Memory B cell (primary cell): ENCODE results near the gene NUDT6.
"Not testable (repeated sequence)": the region's sequence is repeated elsewhere in the genome, so short reads cannot be mapped to it uniquely, and the experiment has no call there.

Experiments used
- ATAC-seq: fragments of 150-1000 bp; cut with Tn5 transposase; 2 replicates; pipeline ENCODE4 v1.10.0; 2021; ENCODE audit warnings: low read depth, mild to moderate bottlenecking, moderate library complexity
- DNase-seq, 2 donors: peaks; one replicate each; pipeline ENCODE4 v3.0.0; 2022; ENCODE audit warnings: low spot score in 2 of 2
- H3K27ac Mint-ChIP-seq: one replicate; pipeline ENCODE4 v1.8.0; 2022; ENCODE audit warnings: mild to moderate bottlenecking, moderate library complexity, mixed read lengths
- H3K27me3 Mint-ChIP-seq: one replicate; pipeline ENCODE4 v1.8.0; 2022; ENCODE audit warnings: mixed read lengths
- H3K36me3 Mint-ChIP-seq: one replicate; pipeline ENCODE4 v1.8.0; 2022; ENCODE audit warnings: mild to moderate bottlenecking, mixed read lengths
- H3K4me1 Mint-ChIP-seq: one replicate; pipeline ENCODE4 v1.8.0; 2022; ENCODE audit warnings: mixed read lengths
- H3K4me3 Mint-ChIP-seq: one replicate; pipeline ENCODE4 v1.8.0; 2022; ENCODE audit warnings: mild to moderate bottlenecking, moderate library complexity, mixed read lengths
- H3K9me3 Mint-ChIP-seq: one replicate; pipeline ENCODE4 v1.8.0; 2022; ENCODE audit warnings: mixed read lengths

Gene NUDT6

DNA sequence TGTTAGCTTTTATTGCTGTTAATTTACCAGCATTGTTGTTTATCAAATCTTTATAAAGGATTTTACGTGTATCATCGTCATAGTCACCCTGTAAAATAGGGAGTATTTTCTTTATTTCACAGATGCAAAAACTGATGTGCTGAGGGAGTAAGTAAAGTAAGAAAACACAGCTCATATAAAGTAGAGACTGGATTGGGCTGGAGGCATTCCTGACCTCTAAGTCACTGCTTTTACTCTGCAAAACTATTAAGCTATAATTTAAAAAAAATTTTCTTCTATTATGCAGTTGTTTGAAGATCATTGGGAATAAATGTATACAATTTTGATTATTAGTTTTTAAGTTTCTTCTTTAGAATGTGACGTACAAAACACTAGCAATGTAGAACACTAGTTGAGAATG is 45.9 kb downstream of the NUDT6 start:
- no peak overlapping the region for H3K4me3 Mint-ChIP-seq
- H3K27ac Mint-ChIP-seq: no peak overlapping the region
- ATAC-seq (no peak), DNase-seq (no peak)
- peaks cover 3% of the 10 kb centered on the region for H3K36me3 Mint-ChIP-seq
- H3K9me3 Mint-ChIP-seq: peaks cover 11% of the 10 kb centered on the region
- H3K4me1 Mint-ChIP-seq: no peaks in the 10 kb centered on the region
- H3K27me3 Mint-ChIP-seq: peaks cover 17% of the 10 kb centered on the region

DNA sequence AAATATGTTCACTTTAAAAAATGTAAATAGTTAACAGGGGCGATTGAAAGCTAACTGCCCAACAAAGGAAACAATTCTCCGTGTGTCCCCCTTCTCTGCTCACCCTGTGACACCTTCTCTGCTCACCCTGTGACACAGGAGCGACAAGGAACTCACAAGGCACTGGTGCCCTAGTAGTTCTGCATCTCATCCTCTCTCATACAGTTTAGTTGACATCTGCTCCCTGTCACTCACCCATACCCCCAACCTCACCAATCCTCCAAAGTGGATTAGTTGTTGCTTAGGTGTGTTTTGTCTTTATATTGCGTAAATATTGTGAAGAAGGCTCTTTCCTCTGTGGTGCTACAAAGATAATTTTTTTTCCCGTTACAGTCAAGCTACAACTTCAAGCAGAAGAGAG is 46.4 kb downstream of the NUDT6 start:
- ATAC-seq (no peak), DNase-seq (no peak)
- H3K9me3 Mint-ChIP-seq: peaks cover 7% of the 10 kb centered on the region
- H3K27ac Mint-ChIP-seq: no peak overlapping the region
- peaks cover 17% of the 10 kb centered on the region for H3K27me3 Mint-ChIP-seq
- no peak overlapping the region for H3K4me3 Mint-ChIP-seq
- H3K4me1 Mint-ChIP-seq: no peaks in the 10 kb centered on the region
- H3K36me3 Mint-ChIP-seq: no peaks in the 10 kb centered on the region

DNA sequence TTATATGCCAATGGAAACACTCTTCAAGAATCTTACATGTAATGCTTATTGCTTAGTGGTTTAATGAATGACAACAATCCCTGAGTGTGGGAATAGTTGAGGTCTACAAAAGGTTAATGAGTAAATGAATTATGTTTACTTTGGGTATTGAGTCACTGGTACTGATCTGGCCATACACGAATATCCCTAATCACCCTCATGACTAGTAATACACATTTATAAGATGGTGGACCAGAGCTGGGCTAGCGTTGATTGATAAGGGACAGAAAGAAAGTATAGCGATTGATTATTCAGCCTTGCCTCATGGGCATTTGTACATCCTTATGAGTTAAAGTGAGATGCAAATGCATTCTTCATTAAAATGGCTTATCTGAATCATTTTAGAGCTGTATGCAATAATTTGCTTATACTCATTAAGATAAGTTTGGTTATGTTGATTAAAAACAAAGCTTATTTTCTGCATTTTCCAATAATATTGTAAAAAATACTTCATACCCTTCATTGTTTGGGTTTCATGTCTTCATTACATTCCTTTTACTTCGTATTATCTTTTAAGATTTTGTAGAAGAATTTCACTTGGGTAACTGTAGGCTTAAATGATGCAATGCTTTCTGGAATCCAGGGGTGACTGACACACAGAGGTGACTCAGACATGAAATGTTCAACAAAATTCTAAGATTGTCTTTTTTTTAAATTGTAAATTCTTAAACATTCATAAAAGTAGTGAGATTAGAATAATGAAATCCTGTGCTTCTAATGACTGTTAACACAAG is 48.4 kb downstream of the NUDT6 start:
- Mint-ChIP-seq H3K27me3 (peaks cover 12% of the 10 kb centered on the region), H3K4me3 (no peak overlapping the region), H3K9me3 (no peaks in the 10 kb centered on the region), H3K27ac (no peak overlapping the region), H3K4me1 (no peaks in the 10 kb centered on the region), H3K36me3 (no peaks in the 10 kb centered on the region)
- DNase-seq: no peak
- no peak for ATAC-seq

DNA sequence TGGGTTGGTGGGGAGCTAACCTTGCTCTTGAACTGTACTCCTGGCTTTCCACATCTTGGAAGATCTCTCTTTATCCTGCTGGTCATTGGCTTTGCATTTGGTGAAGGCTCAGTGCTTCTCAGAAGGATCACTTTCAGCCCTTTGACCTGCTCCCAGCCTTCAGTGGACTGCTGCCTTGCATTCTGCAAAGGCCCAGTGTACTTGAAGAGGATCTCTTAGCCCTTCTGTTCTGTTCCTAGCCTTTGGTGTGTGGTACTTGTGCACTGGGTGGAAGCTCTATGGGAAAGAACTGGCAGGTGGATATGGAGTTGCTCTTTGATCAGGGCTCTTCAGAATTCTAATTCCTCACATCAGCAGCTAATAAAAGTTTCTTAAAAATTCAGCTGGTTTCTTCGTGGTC is 49.3 kb downstream of the NUDT6 start:
- Mint-ChIP-seq H3K9me3 (peaks cover 2% of the 10 kb centered on the region), H3K36me3 (no peaks in the 10 kb centered on the region), H3K4me1 (no peaks in the 10 kb centered on the region), H3K27ac (no peak overlapping the region), H3K27me3 (peaks cover 12% of the 10 kb centered on the region), H3K4me3 (no peak overlapping the region)
- ATAC-seq: no peak
- no peak for DNase-seq

DNA sequence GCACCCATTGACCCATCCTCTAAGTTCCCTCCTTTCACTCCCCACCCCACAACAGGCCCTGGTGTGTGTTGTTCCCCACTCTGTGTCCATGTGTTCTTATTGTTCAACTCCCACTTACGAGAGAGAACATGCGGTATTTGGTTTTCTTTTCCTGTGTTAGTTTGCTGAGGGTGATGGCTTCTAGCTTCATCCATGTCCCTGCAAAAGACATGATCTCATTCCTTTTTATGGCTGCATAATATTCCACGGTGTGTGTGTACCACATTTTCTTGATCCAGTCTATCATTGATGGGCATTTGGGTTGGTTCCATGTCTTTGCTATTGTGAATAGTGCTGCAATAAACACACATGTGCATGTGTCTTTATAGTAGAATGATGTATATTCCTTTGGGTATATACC is 54.2 kb downstream of the NUDT6 start:
- not testable (repeated sequence) for H3K4me1 Mint-ChIP-seq, H3K9me3 Mint-ChIP-seq, H3K36me3 Mint-ChIP-seq, DNase-seq, H3K27ac Mint-ChIP-seq, H3K27me3 Mint-ChIP-seq, ATAC-seq, H3K4me3 Mint-ChIP-seq

DNA sequence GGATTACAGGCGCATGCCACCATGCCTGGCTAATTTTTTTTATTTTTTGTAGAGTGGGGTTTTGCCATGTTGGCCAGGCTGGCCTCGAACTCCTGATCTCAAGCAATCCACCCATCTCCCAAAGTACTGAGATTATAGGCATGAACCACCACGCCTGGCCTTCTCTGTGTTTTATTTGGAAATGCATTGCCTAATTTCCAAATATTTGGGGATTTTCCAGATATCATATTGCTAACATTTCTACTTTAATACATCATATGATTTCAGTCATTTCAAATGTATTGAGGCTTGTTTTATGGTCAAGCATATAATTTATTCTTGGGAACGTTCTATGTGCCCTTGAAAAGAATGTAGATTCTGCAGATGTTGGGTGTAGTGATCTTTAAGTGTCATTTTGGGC is 57.0 kb downstream of the NUDT6 start:
- no peak overlapping the region for H3K27ac Mint-ChIP-seq
- H3K27me3 Mint-ChIP-seq: peaks cover 7% of the 10 kb centered on the region
- no peaks in the 10 kb centered on the region for H3K36me3 Mint-ChIP-seq
- DNase-seq: no peak
- H3K4me1 Mint-ChIP-seq: no peaks in the 10 kb centered on the region
- ATAC-seq: no peak
- H3K4me3 Mint-ChIP-seq: no peak overlapping the region
- peaks cover 2% of the 10 kb centered on the region for H3K9me3 Mint-ChIP-seq

DNA sequence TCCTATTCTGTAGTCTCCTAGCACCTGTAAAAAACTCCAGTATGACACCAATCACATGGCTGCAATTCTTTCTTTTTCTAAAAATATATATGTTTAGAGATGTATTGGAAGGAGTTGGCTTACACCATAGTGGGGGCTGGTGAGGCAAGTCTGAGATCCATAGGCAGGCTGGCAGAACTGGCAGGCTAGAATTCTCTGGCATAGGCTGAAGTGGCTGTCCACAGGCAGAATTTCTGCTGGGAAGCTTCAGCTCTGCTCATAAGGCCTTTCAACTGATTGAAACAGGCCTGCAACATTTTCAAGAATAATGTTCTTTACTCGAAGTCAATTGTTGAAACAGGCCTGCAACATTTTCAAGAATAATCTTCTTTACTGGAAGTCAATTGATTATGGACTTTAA is 58.8 kb downstream of the NUDT6 start:
- H3K4me3 Mint-ChIP-seq: no peak overlapping the region
- no peak for ATAC-seq
- no peak for DNase-seq
- H3K27me3 Mint-ChIP-seq: peaks cover 6% of the 10 kb centered on the region
- H3K4me1 Mint-ChIP-seq: no peaks in the 10 kb centered on the region
- H3K9me3 Mint-ChIP-seq: peaks cover 2% of the 10 kb centered on the region
- H3K27ac Mint-ChIP-seq: no peak overlapping the region
- H3K36me3 Mint-ChIP-seq: no peaks in the 10 kb centered on the region

DNA sequence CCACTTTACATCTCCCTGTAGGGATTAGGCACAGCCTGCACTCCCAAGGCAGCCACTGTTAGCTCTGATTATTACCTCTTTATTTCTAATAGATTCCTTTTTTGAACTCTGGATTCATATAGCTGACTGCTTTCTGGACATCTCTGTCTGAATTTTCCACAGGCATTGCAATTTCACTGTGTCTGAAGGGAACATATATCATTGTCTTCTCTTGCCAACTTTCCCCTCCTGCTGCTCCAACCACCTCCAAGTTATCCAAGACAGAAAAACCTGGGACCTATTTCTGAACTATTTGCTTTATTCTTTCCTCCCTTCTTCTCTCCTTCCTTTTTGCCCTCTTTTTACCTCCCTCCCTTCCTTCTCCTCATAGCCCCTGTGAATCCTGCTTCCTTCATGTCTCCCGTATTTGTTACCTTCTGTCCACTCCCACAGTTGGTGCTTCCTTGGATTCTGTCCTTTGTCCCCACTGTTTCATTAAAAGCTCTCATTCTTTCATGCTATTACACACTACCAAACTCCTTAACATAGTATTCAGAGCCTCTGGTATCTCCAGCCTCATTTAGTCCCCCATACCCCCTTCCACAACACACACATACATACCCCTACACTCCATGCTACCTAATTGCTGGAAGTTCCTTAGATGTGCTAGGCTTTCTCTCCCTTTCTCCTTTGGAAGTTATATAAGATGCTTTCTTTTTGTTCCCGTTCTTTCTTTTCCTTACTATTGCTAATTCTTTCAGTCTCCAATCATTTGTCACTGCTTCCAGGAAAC is 61.0 kb downstream of the NUDT6 start:
- no peak overlapping the region for H3K4me3 Mint-ChIP-seq
- no peaks in the 10 kb centered on the region for H3K36me3 Mint-ChIP-seq
- H3K27ac Mint-ChIP-seq: no peak overlapping the region
- peaks cover 6% of the 10 kb centered on the region for H3K27me3 Mint-ChIP-seq
- H3K9me3 Mint-ChIP-seq: no peaks in the 10 kb centered on the region
- ATAC-seq (no peak), DNase-seq (no peak)
- no peaks in the 10 kb centered on the region for H3K4me1 Mint-ChIP-seq

DNA sequence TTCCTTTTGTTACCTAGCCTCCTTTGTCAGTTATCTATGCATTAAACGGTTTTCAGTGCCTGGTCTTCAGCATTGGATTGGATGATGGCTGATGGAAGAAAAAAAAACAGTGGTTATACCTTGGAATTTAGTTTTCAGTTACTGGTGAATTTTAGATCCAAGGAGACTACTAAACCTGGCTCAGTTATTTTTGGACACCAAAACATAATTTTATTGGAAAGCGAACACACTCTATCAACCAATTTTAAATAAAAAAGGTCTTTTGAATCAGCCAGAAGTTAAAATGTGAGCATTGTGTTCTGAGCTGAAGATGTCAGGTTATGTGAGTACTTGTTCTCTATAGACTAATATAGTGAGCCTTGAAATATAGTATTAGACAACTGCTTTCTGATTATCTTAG is 63.7 kb downstream of the NUDT6 start:
- no peaks in the 10 kb centered on the region for H3K36me3 Mint-ChIP-seq
- H3K9me3 Mint-ChIP-seq: no peaks in the 10 kb centered on the region
- no peak overlapping the region for H3K4me3 Mint-ChIP-seq
- no peak overlapping the region for H3K27ac Mint-ChIP-seq
- H3K27me3 Mint-ChIP-seq: peaks cover 6% of the 10 kb centered on the region
- ATAC-seq: no peak
- DNase-seq: no peak
- H3K4me1 Mint-ChIP-seq: no peaks in the 10 kb centered on the region

DNA sequence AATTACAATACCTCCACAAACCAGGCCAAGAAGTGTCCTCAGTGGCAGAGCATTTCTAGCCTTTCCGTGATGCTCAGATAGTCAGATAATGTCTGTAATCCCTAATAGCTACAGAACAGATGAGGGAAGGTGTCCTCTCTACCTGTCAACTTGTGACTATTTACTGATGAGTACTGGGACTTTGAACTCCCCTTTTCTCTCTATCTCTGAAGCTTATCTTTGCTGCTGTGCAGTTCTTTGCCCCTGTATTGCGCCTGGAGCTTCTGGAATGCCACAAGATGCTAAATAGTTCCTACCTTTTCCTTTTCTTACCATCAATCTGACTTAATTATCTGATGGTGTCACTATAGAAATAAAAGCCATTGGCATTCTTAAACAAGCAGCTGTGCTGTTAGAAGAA is 65.2 kb downstream of the NUDT6 start:
- Mint-ChIP-seq H3K4me1 (no peaks in the 10 kb centered on the region), H3K4me3 (no peak overlapping the region), H3K27me3 (peaks cover 7% of the 10 kb centered on the region), H3K36me3 (no peaks in the 10 kb centered on the region), H3K27ac (no peak overlapping the region), H3K9me3 (no peaks in the 10 kb centered on the region)
- ATAC-seq: no peak
- no peak for DNase-seq

DNA sequence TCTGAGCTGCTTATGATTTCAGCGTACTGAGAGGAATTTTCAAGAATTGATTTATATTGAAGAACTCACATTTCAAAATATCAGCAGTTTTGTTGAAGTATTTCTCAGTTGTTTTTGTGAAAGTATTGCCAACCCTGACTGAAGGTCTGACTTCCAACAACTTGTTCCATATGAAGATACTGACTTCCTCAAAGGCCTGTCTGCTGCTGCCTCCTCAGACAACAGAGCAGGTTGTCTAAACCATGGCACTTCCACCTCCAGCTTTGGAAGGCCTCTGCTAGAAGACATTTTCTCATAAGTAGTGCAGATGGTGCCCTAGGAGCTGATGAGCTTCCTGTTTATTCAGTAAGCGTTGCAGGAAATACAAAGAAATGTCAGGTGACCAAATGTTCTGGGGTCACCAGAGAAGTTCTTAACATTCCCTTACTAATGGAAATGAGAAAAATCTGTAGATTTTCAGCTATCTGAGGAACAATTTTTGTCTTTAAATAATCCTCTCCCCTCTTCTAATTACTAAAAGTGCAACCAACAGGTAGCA is 67.0 kb downstream of the NUDT6 start:
- Mint-ChIP-seq H3K27me3 (peaks cover 3% of the 10 kb centered on the region), H3K4me1 (no peaks in the 10 kb centered on the region), H3K36me3 (no peaks in the 10 kb centered on the region), H3K9me3 (no peaks in the 10 kb centered on the region), H3K4me3 (no peak overlapping the region), H3K27ac (no peak overlapping the region)
- ATAC-seq (no peak), DNase-seq (no peak)

DNA sequence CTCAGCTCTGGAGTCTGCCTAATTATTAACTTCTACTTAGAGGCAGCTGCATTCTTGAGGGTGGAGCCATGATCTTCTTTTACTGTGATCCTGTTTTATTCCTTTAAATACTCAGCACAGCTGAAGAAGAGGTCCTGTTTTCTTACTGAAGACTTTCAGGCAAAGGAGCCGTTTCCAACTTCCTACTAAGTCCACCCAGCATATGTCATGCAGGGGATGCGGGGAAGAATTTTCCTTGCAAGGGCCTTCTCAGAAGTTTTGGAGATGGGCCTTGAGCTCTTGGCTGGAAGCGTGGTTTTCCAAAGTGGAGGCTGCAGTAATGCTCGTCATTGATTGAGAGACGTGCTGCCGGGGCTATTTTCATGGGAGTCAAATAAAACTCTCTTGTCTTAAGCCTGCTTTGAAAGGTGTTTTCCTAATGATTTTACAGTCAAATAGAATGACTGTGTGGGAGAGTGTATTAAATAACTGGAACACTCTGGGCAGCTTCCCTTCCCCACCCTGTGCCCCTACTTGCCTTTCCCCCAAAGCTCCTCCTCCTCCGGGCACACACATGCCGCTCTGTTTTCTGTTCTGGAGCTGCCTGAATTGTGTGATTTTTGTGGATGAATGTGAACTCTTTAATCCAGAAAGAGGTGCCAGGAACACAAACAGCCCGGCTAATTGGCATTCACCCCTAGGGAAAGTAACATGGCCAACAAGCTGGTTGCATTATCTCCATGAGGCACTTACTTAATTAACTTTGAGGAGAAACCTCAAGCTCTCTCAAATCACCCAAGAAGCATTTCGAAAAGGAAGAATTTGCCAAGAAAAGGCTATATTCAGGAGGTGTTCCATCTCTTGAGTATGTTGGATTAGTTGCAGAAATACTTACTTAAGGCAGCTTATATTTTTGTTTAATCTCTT is 67.7 kb downstream of the NUDT6 start:
- Mint-ChIP-seq H3K4me1 (no peaks in the 10 kb centered on the region), H3K27ac (no peak overlapping the region), H3K27me3 (peaks cover 3% of the 10 kb centered on the region), H3K9me3 (no peaks in the 10 kb centered on the region), H3K36me3 (no peaks in the 10 kb centered on the region), H3K4me3 (no peak overlapping the region)
- DNase-seq (no peak), ATAC-seq (no peak)

DNA sequence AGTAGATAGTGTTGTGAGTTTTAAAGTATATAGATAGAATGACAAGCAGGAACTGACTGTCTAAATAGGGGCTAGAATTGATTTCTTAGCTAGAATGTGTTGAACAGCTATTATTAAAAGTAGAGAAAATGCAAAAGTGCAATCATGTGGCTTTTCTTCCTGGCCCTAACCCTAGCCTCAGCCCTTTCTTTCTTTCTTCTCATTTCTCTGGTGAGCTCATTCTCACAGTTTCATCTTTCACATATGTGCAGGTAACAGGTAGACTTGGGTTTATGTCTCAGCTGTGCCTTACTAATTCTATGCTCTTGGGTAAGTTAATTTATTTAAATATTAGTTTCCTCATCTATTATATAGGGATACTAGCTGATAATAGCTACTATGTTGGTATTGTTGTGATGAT is 70.8 kb downstream of the NUDT6 start:
- H3K27ac Mint-ChIP-seq: no peak overlapping the region
- no peaks in the 10 kb centered on the region for H3K9me3 Mint-ChIP-seq
- no peak overlapping the region for H3K4me3 Mint-ChIP-seq
- H3K36me3 Mint-ChIP-seq: no peaks in the 10 kb centered on the region
- DNase-seq: no peak
- ATAC-seq: no peak
- H3K27me3 Mint-ChIP-seq: peaks cover 8% of the 10 kb centered on the region
- H3K4me1 Mint-ChIP-seq: no peaks in the 10 kb centered on the region

DNA sequence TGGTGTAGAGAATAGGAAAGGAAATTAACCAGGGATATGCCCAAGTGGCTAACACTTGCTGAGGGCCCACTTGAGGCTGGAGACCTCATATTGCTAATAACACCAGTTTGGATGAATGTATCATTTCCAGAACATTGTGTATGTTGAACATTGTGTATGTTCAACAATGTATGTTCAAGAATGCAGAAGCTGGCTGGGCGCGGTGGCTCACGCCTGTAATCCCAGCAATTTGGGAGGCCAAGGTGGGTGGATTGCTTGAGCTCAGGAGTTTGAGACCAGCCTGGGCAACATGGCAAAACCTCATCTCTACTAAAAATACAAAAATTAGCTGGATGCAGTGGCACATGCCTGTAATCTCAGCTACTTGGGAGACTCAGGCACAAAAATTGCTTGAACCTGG is 72.6 kb downstream of the NUDT6 start:
- not testable (repeated sequence) for H3K9me3 Mint-ChIP-seq, H3K4me1 Mint-ChIP-seq, H3K36me3 Mint-ChIP-seq, H3K27me3 Mint-ChIP-seq, H3K27ac Mint-ChIP-seq, H3K4me3 Mint-ChIP-seq, ATAC-seq, DNase-seq
